Gastroesophageal sphincter (tissue), 4 donors: ENCODE results near the gene HDLBP. TPM values are rescaled to one million over a fixed set of nuclear protein-coding genes. Genes with fewer than 3 reads are reported as not detected.

ENCODE experiments used
- ATAC-seq: fragments of 150-250 bp; one replicate; pipeline ENCODE4 v1.9.1; 2016; ENCODE audit warnings: mild to moderate bottlenecking, moderate library complexity
- H3K27ac ChIP-seq, 4 donors: fragments of 200-600 bp; sonication (generic) in 3 of 4; 1 replicate in 3 of 4; 2 replicates in 1 of 4; pipeline ENCODE4 v1.5.1; 2016 to 2019
- H3K27me3 ChIP-seq: fragments of 200-600 bp; sonication (generic); one replicate; pipeline ENCODE4 v1.5.1; 2019
- H3K36me3 ChIP-seq, 2 donors: fragments of 200-600 bp; sonication (generic); one replicate each; pipeline ENCODE4 v1.5.1; 2019; ENCODE audit warnings: control low read depth in 1 of 2
- H3K4me1 ChIP-seq, 3 donors: fragments of 200-600 bp; sonication (generic); 1 replicate in 2 of 3; 2 replicates in 1 of 3; pipeline ENCODE4 v1.5.1; 2016 to 2019; ENCODE audit warnings: control low read depth in 2 of 3
- H3K4me3 ChIP-seq, 2 donors: fragments of 200-600 bp; sonication (generic); one replicate each; pipeline ENCODE4 v1.5.1; 2019; ENCODE audit warnings: mild to moderate bottlenecking in 1 of 2, moderate library complexity in 1 of 2
- H3K9me3 ChIP-seq, 3 donors: fragments of 200-600 bp; sonication (generic); one replicate each; pipeline ENCODE4 v1.5.1; 2017 to 2019; ENCODE audit warnings: control low read depth in 2 of 3
- EP300 ChIP-seq: sonication (generic); formaldehyde crosslinking; IDR thresholded peaks from one replicate; pipeline ENCODE4 v1.6.1; 2017; ENCODE audit warnings: antibody characterized with exemption, mild to moderate bottlenecking
- POLR2A ChIP-seq, 2 donors: fragments of 450-650 bp; IDR thresholded peaks; one replicate each; pipeline ENCODE4 v1.6.1; 2017; ENCODE audit warnings: antibody characterized with exemption in 2 of 2, mild to moderate bottlenecking in 2 of 2, moderate library complexity in 1 of 2
- POLR2AphosphoS5 ChIP-seq: sonication (generic); formaldehyde crosslinking; IDR thresholded peaks from one replicate; pipeline ENCODE4 v1.6.1; 2017; ENCODE audit warnings: antibody characterized with exemption
- WGBS, 2 donors: methylation state at CpG; one replicate each; pipeline ENCODE4 v1.1.5; 2018; ENCODE audit warnings: low coverage in 1 of 2; 5-methylcytosine and 5-hydroxymethylcytosine counted together
- total RNA-seq, 4 donors: library from RNA; depleted of rRNA; stranded (reverse); fragments of >200 nt; gene quantifications; one replicate each; pipeline ENCODE4 v1.1.0, GENCODE V29; 2016
- TF ChIP-seq, protein P1 (sequence below), 4 experiments: fragments of 200-600 bp in 2 of 4; fragments of 450-650 bp in 2 of 4; sonication (generic) in 1 of 4; IDR thresholded peaks; one replicate each; pipeline ENCODE4 v1.5.1; 2017 to 2019; ENCODE audit warnings: antibody characterized with exemption in 4 of 4, mild to moderate bottlenecking in 2 of 4, moderate library complexity in 2 of 4

HDLBP gene
- total RNA-seq, 4 donors from 2014 or later: 279 to 367 (median 295) TPM

DNA sequence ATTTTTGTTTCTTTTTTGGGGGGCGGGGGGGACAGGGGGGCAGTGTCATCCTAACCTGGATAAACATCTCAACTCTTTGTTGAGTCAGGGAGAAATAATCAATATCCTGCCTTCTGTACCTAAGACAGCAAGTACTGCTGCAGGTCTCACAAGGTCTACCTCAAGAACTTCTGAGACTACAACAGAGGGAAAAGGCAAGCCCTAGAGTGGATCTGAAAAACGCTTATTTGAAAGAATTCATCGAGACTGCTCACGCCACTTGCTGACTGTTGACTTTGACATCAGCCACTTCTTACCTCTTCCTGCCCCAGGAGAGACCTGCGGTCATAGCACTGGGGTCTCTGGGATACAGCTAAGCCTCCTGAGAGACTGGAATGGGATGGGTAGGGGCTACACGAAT, 8.4 kb downstream of the HDLBP start:
- Histone ChIP-seq H3K9me3 (no peaks in the 10 kb centered on the region), H3K27ac (no peak overlapping the region), H3K36me3 (no peaks in the 10 kb centered on the region), H3K4me1 (peaks cover 0 to 72% (median 0%) of the 10 kb centered on the region in 3 donors), H3K4me3 (no peak overlapping the region), H3K27me3 (no peaks in the 10 kb centered on the region)
- no peak for ATAC-seq
- WGBS, 2 donors: 0 to 78% methylated on average over 1 to 6 of the region's 6 CpGs
- no peak for TF ChIP-seq POLR2AphosphoS5
- TF ChIP-seq POLR2A (IDR thresholded peaks at IDR 0.05): no peak
- no peak for TF ChIP-seq EP300
- TF ChIP-seq, protein P1, sequence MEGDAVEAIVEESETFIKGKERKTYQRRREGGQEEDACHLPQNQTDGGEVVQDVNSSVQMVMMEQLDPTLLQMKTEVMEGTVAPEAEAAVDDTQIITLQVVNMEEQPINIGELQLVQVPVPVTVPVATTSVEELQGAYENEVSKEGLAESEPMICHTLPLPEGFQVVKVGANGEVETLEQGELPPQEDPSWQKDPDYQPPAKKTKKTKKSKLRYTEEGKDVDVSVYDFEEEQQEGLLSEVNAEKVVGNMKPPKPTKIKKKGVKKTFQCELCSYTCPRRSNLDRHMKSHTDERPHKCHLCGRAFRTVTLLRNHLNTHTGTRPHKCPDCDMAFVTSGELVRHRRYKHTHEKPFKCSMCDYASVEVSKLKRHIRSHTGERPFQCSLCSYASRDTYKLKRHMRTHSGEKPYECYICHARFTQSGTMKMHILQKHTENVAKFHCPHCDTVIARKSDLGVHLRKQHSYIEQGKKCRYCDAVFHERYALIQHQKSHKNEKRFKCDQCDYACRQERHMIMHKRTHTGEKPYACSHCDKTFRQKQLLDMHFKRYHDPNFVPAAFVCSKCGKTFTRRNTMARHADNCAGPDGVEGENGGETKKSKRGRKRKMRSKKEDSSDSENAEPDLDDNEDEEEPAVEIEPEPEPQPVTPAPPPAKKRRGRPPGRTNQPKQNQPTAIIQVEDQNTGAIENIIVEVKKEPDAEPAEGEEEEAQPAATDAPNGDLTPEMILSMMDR (IDR thresholded peaks at IDR 0.05): no peak

DNA sequence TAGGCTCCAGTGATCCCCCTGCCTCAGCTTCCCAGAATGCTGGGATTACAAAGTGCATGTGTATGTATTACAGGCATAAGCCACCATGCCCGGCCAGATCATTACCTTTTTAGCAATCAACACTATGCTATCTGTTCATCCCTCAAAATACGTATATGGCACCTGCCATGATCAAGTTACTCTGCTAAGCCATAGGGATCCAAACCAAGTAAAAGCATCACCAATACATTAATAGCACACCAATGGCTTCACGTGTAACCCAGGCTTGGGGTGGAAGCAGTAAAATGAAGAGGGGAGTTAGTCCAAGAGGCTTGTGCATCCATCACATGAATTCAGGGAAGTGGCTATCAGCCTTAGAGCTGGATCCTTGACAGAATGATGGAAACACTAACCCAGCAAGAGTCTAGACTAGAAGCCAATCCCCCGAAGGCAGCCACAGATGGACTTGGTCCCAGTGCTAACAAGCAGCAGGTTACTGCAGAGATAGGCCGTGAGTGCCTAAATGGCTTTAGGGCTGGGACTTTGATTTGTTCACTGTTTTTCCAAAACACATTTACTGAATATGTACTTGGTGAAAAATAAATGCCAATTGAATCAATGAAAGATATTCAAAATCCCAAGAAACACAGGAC, 11.3 kb downstream of the HDLBP start:
- WGBS, 2 donors: 86 to 92% methylated on average over 3 to 5 of the region's 5 CpGs
- TF ChIP-seq EP300 (no peak), POLR2A (IDR thresholded peaks at IDR 0.05) (no peak), POLR2AphosphoS5 (no peak)
- TF ChIP-seq, protein P1 (IDR thresholded peaks at IDR 0.05): no peak
- no peak overlapping the region for H3K27ac ChIP-seq
- no peaks in the 10 kb centered on the region for H3K9me3 ChIP-seq
- peaks cover 0 to 58% (median 0%) of the 10 kb centered on the region in 3 donors for H3K4me1 ChIP-seq
- no peak overlapping the region for H3K4me3 ChIP-seq
- H3K27me3 ChIP-seq: no peaks in the 10 kb centered on the region
- no peaks in the 10 kb centered on the region for H3K36me3 ChIP-seq
- ATAC-seq: no peak

DNA sequence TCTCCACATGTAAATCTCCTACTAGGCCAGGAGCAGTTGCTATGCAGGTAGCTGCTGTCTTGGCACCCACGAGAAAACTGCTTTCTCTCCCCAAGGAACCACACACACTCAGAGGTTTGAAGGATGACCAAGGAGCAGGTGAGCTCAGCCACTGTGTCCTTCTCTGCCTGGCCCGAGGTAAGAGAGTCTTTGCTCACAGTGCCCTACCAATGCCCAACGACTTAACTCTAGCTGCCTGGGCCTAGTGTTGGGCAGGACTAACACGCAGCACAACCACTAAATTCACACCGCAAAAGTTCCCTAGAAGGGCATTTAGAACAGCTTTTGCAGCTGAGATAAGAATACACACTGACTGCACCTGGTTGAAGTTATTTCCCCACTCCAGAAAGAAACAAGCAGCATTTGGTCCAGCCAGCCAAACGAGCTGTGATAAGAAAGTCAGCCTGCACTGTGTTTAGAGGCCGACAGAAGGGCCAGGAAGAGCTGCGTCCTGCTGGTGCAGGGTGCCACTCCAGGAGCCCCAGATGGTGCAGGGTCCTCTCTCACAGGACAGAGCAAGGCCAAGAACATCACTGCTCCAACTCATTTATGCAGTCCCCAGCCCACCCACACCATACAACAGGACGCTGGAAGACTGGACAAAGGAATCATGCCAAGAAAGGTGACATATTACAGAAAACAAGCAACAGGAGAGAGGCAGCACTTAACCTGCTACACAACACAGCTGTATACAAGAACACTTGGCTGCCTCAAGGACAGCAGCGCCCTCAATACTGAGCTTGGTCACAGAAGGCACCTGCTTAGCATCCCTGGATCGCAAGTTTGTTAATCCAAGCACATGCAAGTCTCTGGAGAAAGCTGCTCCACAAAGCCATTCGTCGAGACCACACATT, 12.5 kb downstream of the HDLBP start:
- no peaks in the 10 kb centered on the region for H3K36me3 ChIP-seq
- no peak for ATAC-seq

DNA sequence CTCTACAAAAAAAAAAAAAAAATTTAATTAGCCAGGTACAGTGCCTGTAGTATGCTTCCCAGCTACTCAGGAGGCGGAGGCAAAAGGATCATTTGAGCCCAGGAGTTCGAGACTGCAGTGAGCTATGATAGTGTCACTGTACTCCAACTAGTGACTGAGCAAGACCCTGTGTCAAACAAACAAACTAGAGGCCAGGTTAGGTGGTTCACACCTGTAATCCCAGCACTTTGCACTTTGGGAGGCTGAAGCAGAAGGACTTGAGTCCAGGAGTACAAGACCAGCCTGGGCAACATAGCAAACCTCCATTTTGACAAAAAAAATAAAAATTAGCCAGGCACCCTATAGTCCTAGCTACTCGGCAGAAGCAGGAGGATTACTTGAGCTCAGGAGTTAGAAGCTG, 13.4 kb downstream of the HDLBP start:
- H3K4me1 ChIP-seq: peaks cover 0 to 44% (median 0%) of the 10 kb centered on the region in 3 donors
- H3K27me3 ChIP-seq: no peaks in the 10 kb centered on the region
- peaks cover 0 to 6% of the 10 kb centered on the region in 2 donors for H3K36me3 ChIP-seq
- WGBS, 2 donors: 90 to 93% methylated on average over 3 of the region's 3 CpGs
- H3K27ac ChIP-seq: no peak overlapping the region
- TF ChIP-seq, protein P1 (IDR thresholded peaks at IDR 0.05): no peak
- TF ChIP-seq POLR2A (IDR thresholded peaks at IDR 0.05): no peak
- TF ChIP-seq EP300: no peak
- TF ChIP-seq POLR2AphosphoS5: no peak
- H3K4me3 ChIP-seq: no peak overlapping the region
- no peak for ATAC-seq
- H3K9me3 ChIP-seq: no peaks in the 10 kb centered on the region

More for the DNA sequence above, 12.5 kb downstream of the HDLBP start:
- WGBS, 2 donors: 45 to 88% methylated on average over 9 to 11 of the region's 13 CpGs
- no peak overlapping the region for H3K4me3 ChIP-seq
- peaks cover 0 to 46% (median 0%) of the 10 kb centered on the region in 3 donors for H3K4me1 ChIP-seq
- TF ChIP-seq POLR2A (IDR thresholded peaks at IDR 0.05) (no peak), EP300 (no peak)
- no peaks in the 10 kb centered on the region for H3K9me3 ChIP-seq
- no peaks in the 10 kb centered on the region for H3K27me3 ChIP-seq
- H3K27ac ChIP-seq: no peak overlapping the region

DNA sequence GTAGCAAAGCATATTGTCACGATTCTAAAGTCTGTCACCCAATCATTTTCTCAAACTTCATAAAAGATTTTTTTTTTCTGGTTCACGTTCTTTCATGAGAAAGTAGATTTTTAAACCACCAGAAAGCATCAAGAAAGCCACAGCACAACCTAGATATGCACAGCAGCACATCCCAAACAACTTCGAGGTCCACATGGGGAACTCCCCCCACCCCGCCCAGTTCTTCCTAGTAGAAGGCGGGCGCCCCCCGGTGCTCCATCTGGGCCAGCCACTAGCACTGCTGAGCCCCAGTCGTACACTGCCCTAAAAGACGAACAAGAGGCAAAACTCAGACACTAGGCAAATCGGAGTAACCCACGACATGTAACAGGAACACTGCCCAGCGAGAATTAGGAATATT, 15.5 kb downstream of the HDLBP start:
- no peak for ATAC-seq
- Histone ChIP-seq H3K36me3 (peaks cover 0 to 8% of the 10 kb centered on the region in 2 donors), H3K9me3 (no peaks in the 10 kb centered on the region), H3K4me1 (peaks cover 0 to 49% (median 0%) of the 10 kb centered on the region in 3 donors), H3K4me3 (no peak overlapping the region), H3K27ac (no peak overlapping the region), H3K27me3 (no peaks in the 10 kb centered on the region)
- WGBS, 2 donors: 78 to 82% methylated on average over 3 to 9 of the region's 12 CpGs
- TF ChIP-seq, protein P1 (IDR thresholded peaks at IDR 0.05): no peak
- TF ChIP-seq POLR2AphosphoS5 (no peak), POLR2A (IDR thresholded peaks at IDR 0.05) (no peak), EP300 (no peak)
